Stimulated activated naive CD8-positive, alpha-beta T cell treated with anti-CD3 and anti-CD28 coated beads, Interleukin-15, Interleukin-2, amounts not matched to agents 100 ng/mL and 50 ng/mL, for 24 hours (primary cell): ENCODE data around the gene MED16.

Experiments used
- H3K27ac Mint-ChIP-seq: one replicate; pipeline ENCODE4 v1.8.0; 2021; ENCODE audit warnings: mild to moderate bottlenecking, mixed read lengths
- H3K27me3 Mint-ChIP-seq: one replicate; pipeline ENCODE4 v1.8.0; 2021; ENCODE audit warnings: mixed read lengths
- H3K36me3 Mint-ChIP-seq: one replicate; pipeline ENCODE4 v1.8.0; 2021; ENCODE audit warnings: low read depth, mixed read lengths
- H3K4me1 Mint-ChIP-seq: one replicate; pipeline ENCODE4 v1.8.0; 2021; ENCODE audit warnings: low read depth, mixed read lengths
- H3K4me3 Mint-ChIP-seq: one replicate; pipeline ENCODE4 v1.8.0; 2021; ENCODE audit warnings: mild to moderate bottlenecking, mixed read lengths
- H3K9me3 Mint-ChIP-seq: one replicate; pipeline ENCODE4 v1.8.0; 2021; ENCODE audit warnings: mixed read lengths

The MED16 gene

GRCh38 chr19:920051-920864, 27.3 kb upstream of the MED16 start:
- H3K27ac Mint-ChIP-seq: peak overlapping the region; percentile 74
- peak overlapping the region; percentile 80 for H3K4me3 Mint-ChIP-seq
- peaks cover 3% of the 10 kb centered on the region for H3K27me3 Mint-ChIP-seq
- H3K4me1 Mint-ChIP-seq: peaks cover 18% of the 10 kb centered on the region
- H3K9me3 Mint-ChIP-seq: no peaks in the 10 kb centered on the region
- no peaks in the 10 kb centered on the region for H3K36me3 Mint-ChIP-seq

- Mint-ChIP-seq H3K36me3 (no peaks in the 10 kb centered on the region), H3K4me3 (peak overlapping the region; percentile 55), H3K27ac (no peak overlapping the region), H3K9me3 (no peaks in the 10 kb centered on the region), H3K4me1 (peaks cover 18% of the 10 kb centered on the region), H3K27me3 (peaks cover 3% of the 10 kb centered on the region)
Measured at GRCh38 chr19:919199-920050, 26.4 kb upstream of the MED16 start.

- H3K4me1 Mint-ChIP-seq: peaks cover 18% of the 10 kb centered on the region
- H3K36me3 Mint-ChIP-seq: no peaks in the 10 kb centered on the region
- no peak overlapping the region for H3K4me3 Mint-ChIP-seq
- H3K27me3 Mint-ChIP-seq: peaks cover 3% of the 10 kb centered on the region
- no peaks in the 10 kb centered on the region for H3K9me3 Mint-ChIP-seq
- no peak overlapping the region for H3K27ac Mint-ChIP-seq
Measured at GRCh38 chr19:918481-919198, 25.7 kb upstream of the MED16 start.

DNA sequence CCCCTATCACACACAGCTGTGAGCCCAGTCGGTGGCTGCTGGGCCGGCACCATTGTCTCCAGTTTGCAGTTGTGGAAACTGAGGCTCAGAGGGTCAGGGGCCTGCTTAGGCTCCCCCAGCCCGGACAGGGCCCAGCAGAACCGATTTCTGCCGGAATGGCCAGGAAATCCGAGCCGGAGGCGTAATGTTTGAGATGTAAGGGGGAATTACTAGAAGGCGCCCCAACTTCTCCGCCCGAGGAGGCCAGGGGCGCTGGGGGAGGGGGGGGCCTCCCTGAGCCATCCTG, 25.1 kb upstream of the MED16 start:
- Mint-ChIP-seq H3K9me3 (no peaks in the 10 kb centered on the region), H3K27me3 (peaks cover 3% of the 10 kb centered on the region), H3K4me3 (peak overlapping the region; percentile 49), H3K27ac (no peak overlapping the region), H3K4me1 (peaks cover 18% of the 10 kb centered on the region), H3K36me3 (no peaks in the 10 kb centered on the region)

DNA sequence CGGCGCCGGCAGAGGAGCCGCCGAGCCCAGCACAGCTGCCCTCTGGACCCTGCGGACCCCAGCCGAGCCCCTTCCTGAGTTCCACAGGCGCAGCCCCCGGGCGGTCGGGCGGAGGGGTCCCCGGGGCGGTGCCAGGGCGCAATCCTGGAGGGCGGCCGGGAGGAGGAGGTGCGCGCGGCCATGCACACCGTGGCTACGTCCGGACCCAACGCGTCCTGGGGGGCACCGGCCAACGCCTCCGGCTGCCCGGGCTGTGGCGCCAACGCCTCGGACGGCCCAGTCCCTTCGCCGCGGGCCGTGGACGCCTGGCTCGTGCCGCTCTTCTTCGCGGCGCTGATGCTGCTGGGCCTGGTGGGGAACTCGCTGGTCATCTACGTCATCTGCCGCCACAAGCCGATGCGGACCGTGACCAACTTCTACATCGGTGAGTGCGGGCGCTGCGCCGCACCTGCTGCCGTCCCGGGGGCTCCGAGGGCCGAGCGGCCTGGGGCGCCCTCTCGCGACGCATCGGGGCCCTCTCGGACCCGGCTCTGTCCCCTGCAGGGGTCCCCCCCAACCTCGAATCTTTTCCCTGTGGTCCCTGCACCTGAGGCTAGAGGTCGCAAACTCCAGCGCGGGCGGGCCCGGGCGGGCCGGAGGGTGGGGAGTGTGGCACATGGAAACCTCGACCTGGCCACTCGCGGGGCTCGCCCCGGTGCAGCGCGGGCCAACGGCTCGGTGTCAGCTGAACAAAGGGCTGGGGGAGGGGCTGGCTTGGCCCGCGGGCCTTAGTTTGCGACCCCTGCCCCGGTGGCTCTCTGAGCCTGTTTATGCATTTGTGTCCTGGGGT, 24.6 kb upstream of the MED16 start, which contains the start of gene KISS1R:
TSS of gene KISS1R (plus strand) at position 11 of the 829 bp plus-strand sequence. CDS start at position 181, 170 bp downstream.
- Mint-ChIP-seq H3K27ac (no peak within 1 kb of the TSS), H3K9me3 (no peaks in the 10 kb centered on the region), H3K27me3 (peaks cover 3% of the 10 kb centered on the region), H3K36me3 (no peaks in the 10 kb centered on the region), H3K4me1 (peaks cover 18% of the 10 kb centered on the region), H3K4me3 (peak within 1 kb of the TSS; percentile 49)

DNA sequence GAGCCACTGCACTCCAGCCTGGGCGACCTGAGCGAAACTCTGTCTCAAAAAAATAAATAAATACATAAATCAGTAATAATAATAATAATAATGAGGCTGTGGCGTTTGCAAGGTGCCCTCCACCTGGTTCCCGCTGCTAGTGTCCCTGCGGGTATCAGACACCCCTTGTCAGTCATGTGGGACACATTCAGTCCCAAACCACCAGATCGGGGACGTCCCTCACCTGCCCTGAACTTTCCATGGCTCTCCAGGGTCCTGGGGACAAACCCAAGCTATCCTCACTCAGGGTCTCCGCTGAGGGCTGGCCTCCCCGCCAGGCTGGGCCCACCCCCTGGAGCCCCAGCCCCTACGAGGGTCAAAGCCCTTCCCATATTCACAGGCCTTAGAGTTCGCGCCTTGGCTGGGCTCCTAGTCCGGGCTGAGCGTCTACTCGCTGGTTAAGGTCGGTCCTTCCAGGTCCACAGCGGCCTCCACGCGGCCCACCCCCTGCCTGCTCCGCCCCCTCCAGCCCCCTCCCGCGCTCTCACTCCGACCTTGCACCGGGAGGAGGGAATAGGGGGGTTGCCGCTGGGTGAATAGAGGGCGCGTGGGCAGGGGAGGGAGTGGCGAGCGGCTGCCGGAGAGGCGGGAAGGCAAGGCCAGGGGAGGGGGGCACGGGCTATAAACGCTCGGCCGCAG, 23.8 kb upstream of the MED16 start:
- Mint-ChIP-seq H3K27me3 (peaks cover 3% of the 10 kb centered on the region), H3K36me3 (no peaks in the 10 kb centered on the region), H3K27ac (no peak overlapping the region), H3K9me3 (no peaks in the 10 kb centered on the region), H3K4me1 (peaks cover 16% of the 10 kb centered on the region), H3K4me3 (peak overlapping the region; percentile 7)

- no peaks in the 10 kb centered on the region for H3K9me3 Mint-ChIP-seq
- peaks cover 3% of the 10 kb centered on the region for H3K27me3 Mint-ChIP-seq
- peak within 1 kb of the TSS; percentile 85 for H3K27ac Mint-ChIP-seq
- H3K36me3 Mint-ChIP-seq: no peaks in the 10 kb centered on the region
- peaks cover 31% of the 10 kb centered on the region for H3K4me1 Mint-ChIP-seq
- H3K4me3 Mint-ChIP-seq: peak within 1 kb of the TSS; percentile 79
Measured at GRCh38 chr19:913080-913748, 20.2 kb upstream of the MED16 start, which contains the start of gene R3HDM4. Gene R3HDM4 (minus strand): TSS chr19:913219. CDS start chr19:913157, 62 bp downstream.

DNA sequence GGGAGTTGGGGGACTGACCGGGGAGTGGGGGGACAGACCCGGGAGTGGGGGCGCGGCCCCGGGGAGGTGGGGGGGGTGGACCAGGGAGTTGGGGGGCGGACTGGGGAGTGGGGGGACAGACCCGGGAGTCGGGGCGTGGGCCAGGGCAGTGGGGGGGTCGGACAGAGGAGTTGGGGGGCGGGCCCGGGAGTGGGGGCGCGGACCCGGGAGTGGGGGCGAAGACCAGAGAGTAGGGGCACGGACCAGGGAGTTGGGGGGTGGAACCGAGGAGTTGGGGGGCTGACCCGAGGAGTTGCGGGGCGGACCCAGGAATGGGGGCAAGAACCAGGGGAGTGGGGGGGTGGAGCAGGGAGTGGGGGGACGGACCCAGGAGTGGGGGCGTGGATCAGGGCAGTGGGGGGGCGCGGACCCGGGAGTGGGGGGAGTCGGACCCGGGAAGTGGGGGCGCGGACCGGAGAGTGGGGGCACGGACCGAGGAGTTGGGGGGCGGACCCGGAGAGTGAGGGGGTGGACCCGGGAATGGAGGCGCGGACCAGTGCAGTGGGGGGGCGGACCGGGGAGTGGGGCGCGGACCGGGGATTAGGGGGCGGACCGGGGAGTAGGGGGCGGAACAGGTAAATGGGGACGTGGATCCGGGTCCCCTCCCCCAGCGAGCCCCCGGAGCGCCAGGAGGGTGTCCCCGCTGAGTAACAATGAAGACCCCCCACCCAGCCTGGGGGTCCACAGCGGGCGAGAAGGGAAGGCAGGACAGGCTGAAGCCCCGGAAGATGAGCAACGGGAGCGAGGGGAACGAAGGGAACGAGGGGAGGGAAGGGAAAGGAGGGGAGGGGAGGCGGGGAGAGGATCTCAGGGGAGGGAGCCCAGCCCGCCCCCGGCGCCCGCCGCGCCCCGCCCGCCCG, 19.4 kb upstream of the MED16 start:
- Mint-ChIP-seq H3K4me3 (peak overlapping the region; percentile 79), H3K27ac (peak overlapping the region; percentile 36), H3K4me1 (peaks cover 36% of the 10 kb centered on the region), H3K9me3 (no peaks in the 10 kb centered on the region), H3K27me3 (no peaks in the 10 kb centered on the region), H3K36me3 (no peaks in the 10 kb centered on the region)

- Mint-ChIP-seq H3K36me3 (no peaks in the 10 kb centered on the region), H3K4me3 (peak overlapping the region; percentile 76), H3K27ac (peak overlapping the region; percentile 31), H3K9me3 (no peaks in the 10 kb centered on the region), H3K27me3 (no peaks in the 10 kb centered on the region), H3K4me1 (peaks cover 46% of the 10 kb centered on the region)
Measured at GRCh38 chr19:911197-912033, 18.4 kb upstream of the MED16 start.

DNA sequence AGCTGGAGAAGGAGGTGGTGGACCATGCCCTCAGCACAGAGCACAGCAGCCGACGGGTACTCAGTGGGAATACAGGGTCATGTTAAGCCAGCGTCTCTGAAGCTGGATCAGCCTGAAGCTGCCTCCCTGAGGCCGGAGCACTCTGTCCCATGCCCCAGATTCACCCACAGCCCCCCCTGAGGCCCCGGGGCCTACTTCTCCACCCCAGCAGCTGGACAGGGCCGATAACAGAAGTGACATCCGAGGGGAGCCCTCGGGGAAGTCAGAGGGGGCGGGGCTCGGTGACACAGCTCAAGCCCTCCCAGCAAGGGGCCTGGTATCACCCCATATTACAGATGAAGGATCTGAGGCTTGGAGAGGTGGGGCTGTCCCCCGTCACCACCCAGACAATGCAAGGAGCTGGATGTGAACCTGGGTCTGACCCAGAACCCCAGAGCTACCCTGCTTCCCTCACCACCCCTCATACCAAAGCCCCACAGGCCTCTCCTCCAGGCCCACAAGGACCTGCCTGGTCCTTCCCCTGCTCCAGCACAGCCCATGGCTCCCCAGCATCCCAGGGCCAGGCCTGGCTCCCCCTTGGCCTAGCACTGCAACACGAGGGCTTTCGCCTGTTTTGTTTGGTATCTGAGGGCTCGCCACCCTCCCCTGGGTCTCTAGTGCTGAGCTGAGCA, 14.3 kb upstream of the MED16 start:
- Mint-ChIP-seq H3K36me3 (peaks cover 5% of the 10 kb centered on the region), H3K4me3 (no peak overlapping the region), H3K27ac (peak overlapping the region; percentile 21), H3K4me1 (peaks cover 62% of the 10 kb centered on the region), H3K27me3 (no peaks in the 10 kb centered on the region), H3K9me3 (no peaks in the 10 kb centered on the region)

DNA sequence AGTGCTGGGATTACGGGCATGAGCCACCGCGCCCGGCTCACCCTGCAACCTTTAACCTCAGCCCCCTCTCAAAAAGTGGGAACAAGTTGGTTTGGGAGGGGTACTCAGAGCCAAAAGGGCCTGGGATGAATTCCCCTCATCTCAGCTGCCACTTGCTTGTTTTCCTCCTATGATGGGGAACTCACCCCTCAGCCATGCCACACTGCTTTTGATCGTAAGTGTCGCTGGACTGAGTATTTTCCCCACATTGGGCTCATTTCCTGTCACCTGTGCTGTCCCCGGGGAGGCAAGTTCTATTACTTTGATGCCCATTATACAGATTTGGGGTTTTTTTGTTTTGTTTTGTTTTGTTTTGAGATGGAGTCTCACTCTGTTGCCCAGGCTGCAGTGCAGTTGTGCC, 13.5 kb upstream of the MED16 start:
- peaks cover 5% of the 10 kb centered on the region for H3K36me3 Mint-ChIP-seq
- H3K27me3 Mint-ChIP-seq: no peaks in the 10 kb centered on the region
- no peaks in the 10 kb centered on the region for H3K9me3 Mint-ChIP-seq
- H3K4me3 Mint-ChIP-seq: no peak overlapping the region
- peak overlapping the region; percentile 58 for H3K27ac Mint-ChIP-seq
- H3K4me1 Mint-ChIP-seq: peaks cover 62% of the 10 kb centered on the region
